Nephron (organoid): ENCODE results near the gene FBXL17.

Source experiments
- H3K27ac Mint-ChIP-seq, 3 experiments: 2 replicates each; pipeline ENCODE4 v1.8.0; 2020; ENCODE audit warnings: mixed read lengths in 3 of 3, mild to moderate bottlenecking in 2 of 3, moderate library complexity in 1 of 3
- H3K27me3 Mint-ChIP-seq: 2 replicates; pipeline ENCODE4 v1.8.0; 2021; ENCODE audit warnings: low read depth, mild to moderate bottlenecking, moderate library complexity, mixed read lengths
- H3K36me3 Mint-ChIP-seq: 2 replicates; pipeline ENCODE4 v1.8.0; 2020; ENCODE audit warnings: low read depth, mixed read lengths
- H3K4me1 Mint-ChIP-seq: 2 replicates; pipeline ENCODE4 v1.8.0; 2020; ENCODE audit warnings: mixed read lengths
- H3K4me3 Mint-ChIP-seq, 3 experiments: 2 replicates each; pipeline ENCODE4 v1.8.0; 2020; ENCODE audit warnings: mild to moderate bottlenecking in 3 of 3, mixed read lengths in 3 of 3, moderate library complexity in 2 of 3
- H3K9me3 Mint-ChIP-seq: 2 replicates; pipeline ENCODE4 v1.8.0; 2020; ENCODE audit warnings: mixed read lengths
- CTCF ChIP-seq, 3 experiments: fragments of 200-600 bp; sonication (generic); IDR thresholded peaks; one replicate each; pipeline ENCODE4 v1.5.0; 2021; ENCODE audit warnings: antibody characterized with exemption in 3 of 3; ENCODE audit not compliant: unreplicated experiment in 3 of 3

The FBXL17 gene

GRCh38 chr5:108028883-108029282 lies 353.0 kb downstream of the FBXL17 start:
- Mint-ChIP-seq H3K4me3 (no peak overlapping the region), H3K27ac (peak overlapping the region in 1 of 3 experiments; percentile 25), H3K36me3 (no peaks in the 10 kb centered on the region), H3K9me3 (peaks cover 3% of the 10 kb centered on the region), H3K27me3 (no peaks in the 10 kb centered on the region), H3K4me1 (peaks cover 27% of the 10 kb centered on the region)
- no peak for TF ChIP-seq CTCF (IDR thresholded peaks at IDR 0.05; ENCODE audit: unreplicated experiment in 3 of 3)

GRCh38 chr5:108028412-108028811 lies 353.5 kb downstream of the FBXL17 start:
- H3K36me3 Mint-ChIP-seq, result no peaks in the 10 kb centered on the region
- H3K27me3 Mint-ChIP-seq, result no peaks in the 10 kb centered on the region
- H3K27ac Mint-ChIP-seq, result peak overlapping the region; percentile 25 to 61 (median 27)
- peaks cover 28% of the 10 kb centered on the region for H3K4me1 Mint-ChIP-seq
- H3K9me3 Mint-ChIP-seq, result peaks cover 3% of the 10 kb centered on the region
- no peak overlapping the region for H3K4me3 Mint-ChIP-seq
- no peak for TF ChIP-seq CTCF (IDR thresholded peaks at IDR 0.05; ENCODE audit: unreplicated experiment in 3 of 3)

- TF ChIP-seq CTCF (IDR thresholded peaks at IDR 0.05; ENCODE audit: unreplicated experiment in 3 of 3), result no peak
- H3K27ac Mint-ChIP-seq, result no peak overlapping the region
- H3K36me3 Mint-ChIP-seq, result no peaks in the 10 kb centered on the region
- H3K27me3 Mint-ChIP-seq, result no peaks in the 10 kb centered on the region
- no peak overlapping the region for H3K4me3 Mint-ChIP-seq
- no peaks in the 10 kb centered on the region for H3K9me3 Mint-ChIP-seq
- H3K4me1 Mint-ChIP-seq, result peaks cover 28% of the 10 kb centered on the region
Measured at GRCh38 chr5:108025957-108026356, 355.9 kb downstream of the FBXL17 start.

GRCh38 chr5:108024986-108025385 lies 356.9 kb downstream of the FBXL17 start:
- no peak for TF ChIP-seq CTCF (IDR thresholded peaks at IDR 0.05; ENCODE audit: unreplicated experiment in 3 of 3)
- Mint-ChIP-seq H3K4me1 (peaks cover 28% of the 10 kb centered on the region), H3K4me3 (no peak overlapping the region), H3K27me3 (no peaks in the 10 kb centered on the region), H3K27ac (no peak overlapping the region), H3K36me3 (no peaks in the 10 kb centered on the region), H3K9me3 (no peaks in the 10 kb centered on the region)

- H3K4me3 Mint-ChIP-seq, result no peak overlapping the region
- no peak for TF ChIP-seq CTCF (IDR thresholded peaks at IDR 0.05; ENCODE audit: unreplicated experiment in 3 of 3)
- H3K9me3 Mint-ChIP-seq, result no peaks in the 10 kb centered on the region
- H3K36me3 Mint-ChIP-seq, result peaks cover 11% of the 10 kb centered on the region
- H3K27me3 Mint-ChIP-seq, result no peaks in the 10 kb centered on the region
- H3K27ac Mint-ChIP-seq, result no peak overlapping the region
- no peaks in the 10 kb centered on the region for H3K4me1 Mint-ChIP-seq
Measured at GRCh38 chr5:108016101-108016500, 365.8 kb downstream of the FBXL17 start.

GRCh38 chr5:108006791-108007190 lies 375.1 kb downstream of the FBXL17 start:
- H3K4me1 Mint-ChIP-seq, result no peaks in the 10 kb centered on the region
- no peaks in the 10 kb centered on the region for H3K36me3 Mint-ChIP-seq
- no peak for TF ChIP-seq CTCF (IDR thresholded peaks at IDR 0.05; ENCODE audit: unreplicated experiment in 3 of 3)
- H3K9me3 Mint-ChIP-seq, result no peaks in the 10 kb centered on the region
- no peak overlapping the region for H3K4me3 Mint-ChIP-seq
- no peaks in the 10 kb centered on the region for H3K27me3 Mint-ChIP-seq
- no peak overlapping the region for H3K27ac Mint-ChIP-seq
